ENCODE results near the gene C4orf50.

- TF ChIP-seq CTCF (IDR thresholded peaks at IDR 0.05; ENCODE audit: insufficient read depth, low read length, poor library complexity, severe bottlenecking) (no peak), EZH2phosphoT487 (conservative IDR thresholded peaks at IDR 0.05; ENCODE audit: low read length) (no peak)
These were observed 65.8 kb downstream of the C4orf50 start for GRCh38 chr4:5952286-5952974.

All from SU-DHL-6 (cell line).